Activated naive CD8-positive, alpha-beta T cell treated with anti-CD3 and anti-CD28 coated beads, Interleukin-2, amount 50 U/mL, for 16 hours (primary cell): ENCODE measurements around the gene CRLF2.
"Not testable (repeated sequence)": the region's sequence is repeated elsewhere in the genome, so short reads cannot be mapped to it uniquely, and the experiment has no call there.

Source experiments
- DNase-seq: peaks from one replicate; pipeline ENCODE4 v3.0.0-alpha.2; 2020; ENCODE audit warnings: low read depth, low spot score

Gene CRLF2

GRCh38 chrX:1212532-1212931 is at the start of gene CRLF2:
TSS of gene CRLF2 (minus strand) at chrX:1212649. CDS start at chrX:1212634, 15 bp downstream.
- no peak for DNase-seq

GRCh38 chrX:1261771-1262170 is 49.3 kb upstream of the CRLF2 start:
- not testable (repeated sequence) for DNase-seq

DNA sequence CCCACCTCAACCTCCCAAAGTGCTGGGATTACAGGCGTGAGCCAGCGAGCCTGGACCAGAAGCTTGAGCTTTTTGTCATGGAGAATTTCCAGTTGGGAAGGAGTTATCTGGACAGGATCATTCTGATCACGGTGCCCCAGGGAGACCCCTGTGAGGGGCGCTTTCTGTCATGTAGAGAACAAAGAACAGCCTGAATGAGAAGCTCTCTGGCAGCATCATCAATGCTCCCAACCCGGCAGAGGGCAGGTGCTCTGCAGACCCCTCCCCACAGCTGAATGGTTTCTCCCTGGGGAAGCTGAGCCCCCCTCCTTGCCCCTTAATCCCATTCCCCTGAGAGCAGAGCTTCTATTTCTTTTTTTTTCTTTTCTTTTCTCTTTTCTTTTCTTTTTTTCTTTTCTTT is 48.8 kb upstream of the CRLF2 start:
- DNase-seq, result no peak

GRCh38 chrX:1252861-1253260 is 40.4 kb upstream of the CRLF2 start:
- DNase-seq, result no peak

GRCh38 chrX:1249101-1249887 is 36.8 kb upstream of the CRLF2 start:
- DNase-seq, result peak; percentile 8

GRCh38 chrX:1248331-1249061 is 36.0 kb upstream of the CRLF2 start:
- no peak for DNase-seq

DNA sequence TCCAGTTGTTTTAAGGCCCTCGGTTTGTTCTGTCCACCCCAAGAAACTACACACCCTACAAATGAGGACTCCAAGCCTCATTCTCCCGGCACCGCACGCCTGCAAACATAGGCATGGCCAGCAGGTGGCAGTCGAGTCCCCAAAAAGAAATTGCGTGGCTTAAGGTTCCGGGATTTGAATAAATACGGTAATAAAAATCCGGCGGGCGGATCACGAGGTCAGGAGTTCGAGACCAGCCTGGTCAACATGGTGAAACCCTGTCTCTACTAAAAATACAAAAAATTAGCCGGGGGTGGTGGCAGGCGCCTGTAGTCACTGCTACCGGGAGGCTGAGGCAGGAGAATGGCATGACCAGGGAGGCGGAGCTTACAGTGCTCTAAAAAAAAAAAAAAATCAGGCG is 34.4 kb upstream of the CRLF2 start:
- peak; percentile 76 for DNase-seq

GRCh38 chrX:1244164-1245076 is 32.0 kb upstream of the CRLF2 start:
- DNase-seq, result no peak

GRCh38 chrX:1242891-1243402 is 30.5 kb upstream of the CRLF2 start:
- DNase-seq, result no peak

GRCh38 chrX:1240551-1240950 is 28.1 kb upstream of the CRLF2 start:
- not testable (repeated sequence) for DNase-seq

DNA sequence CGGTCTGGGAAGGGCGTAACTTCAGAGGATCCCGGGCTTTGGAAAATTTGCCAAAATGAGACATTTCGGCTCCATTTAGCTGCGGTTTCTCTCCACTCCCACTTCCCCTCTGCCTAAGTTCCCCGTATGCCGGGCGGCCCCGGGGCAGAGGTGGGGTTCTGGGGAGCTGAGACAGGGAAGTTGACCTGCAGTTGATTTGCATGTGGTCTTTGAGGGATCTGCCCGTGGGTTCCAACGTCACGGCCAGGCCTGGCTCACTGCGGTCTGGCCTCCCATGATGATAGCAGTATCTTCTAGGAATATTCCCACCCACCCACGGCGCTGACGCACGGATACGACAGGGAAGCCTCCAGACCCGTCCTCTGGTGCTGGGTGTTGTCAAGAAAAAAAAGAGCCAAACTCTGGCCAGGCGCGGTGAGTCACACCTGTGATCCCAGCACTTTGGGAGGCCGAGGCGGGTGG is 27.3 kb upstream of the CRLF2 start:
- DNase-seq, result no peak

- DNase-seq, result no peak
Measured at GRCh38 chrX:1231850-1232465, 19.5 kb upstream of the CRLF2 start.

GRCh38 chrX:1228101-1228500 is 15.7 kb upstream of the CRLF2 start:
- DNase-seq, result not testable (repeated sequence)

GRCh38 chrX:1226249-1226648 is 13.8 kb upstream of the CRLF2 start:
- DNase-seq, result no peak

- no peak for DNase-seq
Measured at GRCh38 chrX:1224954-1225353, 12.5 kb upstream of the CRLF2 start.

DNA sequence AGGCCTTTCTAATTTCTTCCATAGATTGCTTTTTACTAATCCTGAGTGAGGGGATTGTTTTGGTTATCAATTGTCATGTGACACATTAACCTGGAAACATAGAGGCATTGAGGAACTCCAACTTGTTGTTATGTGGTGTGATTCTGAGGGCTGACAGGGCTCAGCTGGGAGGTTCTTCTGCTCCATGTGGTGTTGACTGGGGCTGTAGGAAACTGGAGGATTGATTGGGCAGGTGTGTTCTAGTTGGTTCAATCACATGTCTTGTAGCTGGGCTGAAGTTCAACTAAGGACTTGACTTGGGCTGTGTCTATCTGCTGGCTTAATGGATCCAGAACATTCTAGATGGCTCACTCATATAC is 10.8 kb upstream of the CRLF2 start:
- no peak for DNase-seq

GRCh38 chrX:1222531-1223241 is 10.2 kb upstream of the CRLF2 start:
- no peak for DNase-seq

DNA sequence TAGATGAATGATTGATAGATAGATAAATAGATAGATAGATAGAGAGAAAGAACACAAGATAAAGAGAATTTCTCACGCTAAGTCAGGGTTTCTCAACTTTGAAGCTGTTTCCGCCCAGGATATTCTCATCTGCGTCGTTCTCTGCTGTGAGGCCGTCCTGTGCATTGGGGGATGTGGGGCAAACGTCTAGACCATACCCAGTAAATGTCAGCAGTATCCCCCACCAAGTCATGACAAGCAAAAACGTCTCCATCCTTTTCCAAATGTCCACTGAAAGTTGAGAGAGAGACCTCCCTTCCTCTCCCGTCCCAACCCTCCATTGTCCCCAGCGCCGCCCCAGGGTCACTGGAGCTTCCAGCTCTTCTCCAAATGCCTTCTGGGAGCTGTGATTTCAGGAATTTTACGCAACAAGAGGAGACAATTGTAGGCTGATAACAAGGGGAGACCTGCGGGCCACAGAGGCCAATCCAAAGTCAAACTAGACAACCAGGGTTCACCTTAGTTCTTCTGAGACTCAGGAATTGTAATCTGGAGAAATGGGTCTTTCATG is 8.9 kb upstream of the CRLF2 start:
- no peak for DNase-seq

DNA sequence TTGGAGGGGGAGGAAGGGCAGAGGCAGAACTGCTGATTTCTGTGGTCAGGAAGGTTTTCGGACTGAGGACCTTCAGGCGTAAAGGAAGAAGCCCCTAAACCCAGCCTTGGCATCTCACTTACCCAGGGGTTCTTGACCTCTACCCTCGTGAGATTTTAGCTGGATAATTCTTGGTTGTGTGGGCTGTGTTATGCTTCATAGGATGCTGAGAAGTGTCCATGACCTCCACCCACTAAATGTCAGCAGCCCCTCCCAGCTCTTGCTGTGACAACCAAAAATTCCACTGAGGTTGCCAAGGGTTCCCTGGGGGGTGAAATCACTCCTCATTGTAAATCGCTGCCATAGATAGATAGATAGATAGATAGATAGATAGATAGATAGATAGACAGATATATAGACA is 5.8 kb upstream of the CRLF2 start:
- no peak for DNase-seq

- DNase-seq, result no peak
Measured at GRCh38 chrX:1215123-1215823, 2.8 kb upstream of the CRLF2 start.
